Smooth muscle cell (in vitro differentiated cells): Measurements from ENCODE around the gene TMEM132D. TPM values are rescaled to one million over a fixed set of nuclear protein-coding genes. Genes with fewer than 3 reads are reported as not detected.

Experiments used
- DNase-seq: peaks from one replicate; lab custom pipeline; 2025; ENCODE audit not compliant: unreplicated experiment; lab: John Stamatoyannopoulos, UW
- H2AFZ ChIP-seq: fragments of 200-600 bp; sonication (generic); 2 replicates; pipeline ENCODE4 v1.6.0; 2016; ENCODE audit warnings: antibody characterized with exemption, low read depth, mild to moderate bottlenecking
- H3F3A ChIP-seq: fragments of 200-600 bp; sonication (generic); 2 replicates; pipeline ENCODE4 v1.6.0; 2017; ENCODE audit warnings: antibody characterized with exemption, low read depth
- H3K27ac ChIP-seq: fragments of 200-600 bp; sonication (generic); 2 replicates; pipeline ENCODE4 v1.5.1; 2016; ENCODE audit warnings: low read depth, mild to moderate bottlenecking
- H3K27me3 ChIP-seq: fragments of 200-600 bp; sonication (generic); 2 replicates; pipeline ENCODE4 v1.6.1; 2016; ENCODE audit warnings: low read depth, mild to moderate bottlenecking
- H3K36me3 ChIP-seq: fragments of 200-600 bp; sonication (generic); 2 replicates; pipeline ENCODE4 v1.5.1; 2016; ENCODE audit warnings: low read depth
- H3K4me1 ChIP-seq: fragments of 200-600 bp; sonication (generic); 2 replicates; pipeline ENCODE4 v1.5.1; 2016; ENCODE audit warnings: low read depth
- H3K4me2 ChIP-seq: fragments of 200-600 bp; sonication (generic); 2 replicates; pipeline ENCODE4 v1.6.0; 2016; ENCODE audit warnings: mild to moderate bottlenecking
- H3K4me3 ChIP-seq: fragments of 200-600 bp; sonication (generic); 2 replicates; pipeline ENCODE4 v1.5.1; 2016; ENCODE audit warnings: mild to moderate bottlenecking
- H3K79me2 ChIP-seq: fragments of 200-600 bp; sonication (generic); 2 replicates; pipeline ENCODE4 v1.6.0; 2016; ENCODE audit warnings: low read depth, mild to moderate bottlenecking
- H3K9ac ChIP-seq: fragments of 200-600 bp; sonication (generic); 2 replicates; pipeline ENCODE4 v1.6.0; 2016; ENCODE audit warnings: low read depth
- H3K9me3 ChIP-seq: fragments of 200-600 bp; sonication (generic); replicated peaks from 2 replicates; pipeline ENCODE4 v1.5.1; 2016; ENCODE audit warnings: low read depth
- H4K20me1 ChIP-seq: fragments of 200-600 bp; sonication (generic); 2 replicates; pipeline ENCODE4 v1.6.0; 2016; ENCODE audit warnings: low read depth
- WGBS: methylation state at CpG from one replicate; pipeline ENCODE4 v1.1.7; 2016; ENCODE audit warnings: low lambda C conversion rate; 5-methylcytosine and 5-hydroxymethylcytosine counted together
- polyA plus RNA-seq: library from polyadenylated mRNA; unstranded; fragments of >200 nt; fragmentation: Nextera tagmentation; extraction: Ambion mirVana; gene quantifications from 2 replicates; pipeline ENCODE4 v1.2.1, GENCODE V29; 2016
- total RNA-seq: library from RNA; depleted of rRNA; stranded (reverse); fragments of >200 nt; gene quantifications from 2 replicates; pipeline ENCODE4 v1.2.3, GENCODE V29; 2014
- TF ChIP-seq, protein P1 (sequence below): fragments of 200-600 bp; sonication (generic); IDR thresholded peaks from 2 replicates; pipeline ENCODE4 v1.5.1; 2017; ENCODE audit warnings: borderline replicate concordance, mild to moderate bottlenecking, antibody characterized with exemption; ENCODE audit not compliant: insufficient read depth, poor library complexity, severe bottlenecking

TMEM132D gene
- total and polyA plus RNA-seq, 2 experiments from 2014 or later = not detected

DNA sequence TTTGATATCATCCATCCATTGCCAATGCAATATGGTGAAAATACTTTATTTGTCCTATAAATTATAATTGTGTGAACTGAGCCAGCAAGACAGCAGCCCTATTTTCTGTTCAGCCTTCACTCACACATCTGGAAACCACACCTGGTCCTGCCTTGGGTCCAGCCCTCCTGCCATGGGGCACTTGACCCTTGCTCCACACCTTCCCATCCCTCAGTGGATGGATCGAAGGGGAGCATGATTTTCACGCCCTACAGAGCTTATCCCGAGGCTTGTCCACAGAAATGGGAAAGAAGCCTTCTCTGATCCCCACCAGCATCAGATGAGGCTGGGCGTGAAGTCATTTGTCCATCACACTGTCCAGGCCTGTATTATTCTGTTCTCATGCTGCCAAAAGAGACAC is 10.1 kb downstream of the TMEM132D start:
- no peak overlapping the region for H3K4me3 ChIP-seq
- H3K79me2 ChIP-seq = no peaks in the 10 kb centered on the region
- DNase-seq = no peak
- H3K27me3 ChIP-seq = peaks cover 11% of the 10 kb centered on the region
- H3K9me3 ChIP-seq = no peaks in the 10 kb centered on the region
- no peaks in the 10 kb centered on the region for H3K4me1 ChIP-seq
- no peak overlapping the region for H3K9ac ChIP-seq
- TF ChIP-seq, protein P1, sequence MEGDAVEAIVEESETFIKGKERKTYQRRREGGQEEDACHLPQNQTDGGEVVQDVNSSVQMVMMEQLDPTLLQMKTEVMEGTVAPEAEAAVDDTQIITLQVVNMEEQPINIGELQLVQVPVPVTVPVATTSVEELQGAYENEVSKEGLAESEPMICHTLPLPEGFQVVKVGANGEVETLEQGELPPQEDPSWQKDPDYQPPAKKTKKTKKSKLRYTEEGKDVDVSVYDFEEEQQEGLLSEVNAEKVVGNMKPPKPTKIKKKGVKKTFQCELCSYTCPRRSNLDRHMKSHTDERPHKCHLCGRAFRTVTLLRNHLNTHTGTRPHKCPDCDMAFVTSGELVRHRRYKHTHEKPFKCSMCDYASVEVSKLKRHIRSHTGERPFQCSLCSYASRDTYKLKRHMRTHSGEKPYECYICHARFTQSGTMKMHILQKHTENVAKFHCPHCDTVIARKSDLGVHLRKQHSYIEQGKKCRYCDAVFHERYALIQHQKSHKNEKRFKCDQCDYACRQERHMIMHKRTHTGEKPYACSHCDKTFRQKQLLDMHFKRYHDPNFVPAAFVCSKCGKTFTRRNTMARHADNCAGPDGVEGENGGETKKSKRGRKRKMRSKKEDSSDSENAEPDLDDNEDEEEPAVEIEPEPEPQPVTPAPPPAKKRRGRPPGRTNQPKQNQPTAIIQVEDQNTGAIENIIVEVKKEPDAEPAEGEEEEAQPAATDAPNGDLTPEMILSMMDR = no peak
- 99% methylated on average over 4 of the region's 4 CpGs for WGBS
- no peak overlapping the region for H3K4me2 ChIP-seq
- H4K20me1 ChIP-seq = no peaks in the 10 kb centered on the region
- H3F3A ChIP-seq = no peaks in the 10 kb centered on the region
- no peaks in the 10 kb centered on the region for H3K36me3 ChIP-seq
- H3K27ac ChIP-seq = no peak overlapping the region
- H2AFZ ChIP-seq = no peak overlapping the region

DNA sequence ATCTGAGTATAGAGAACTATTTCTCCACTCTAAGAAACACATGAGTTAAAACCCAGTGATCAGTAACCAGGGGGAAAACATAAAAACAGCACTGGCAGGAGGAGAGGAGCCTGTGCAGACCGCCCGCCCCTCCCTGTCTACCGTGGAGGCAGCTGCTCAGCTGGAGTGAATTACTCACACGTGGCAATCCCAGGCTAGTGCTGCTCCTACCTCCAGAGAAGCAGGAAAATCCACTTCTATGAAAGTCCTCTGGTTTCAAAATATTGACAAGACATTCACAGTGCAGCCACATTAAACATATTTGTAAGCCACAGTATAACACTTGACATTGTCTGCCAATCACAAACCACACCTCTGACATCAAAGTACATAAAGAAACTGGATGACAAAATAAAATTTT is 16.7 kb downstream of the TMEM132D start:
- Histone ChIP-seq H3K9ac (no peak overlapping the region), H4K20me1 (no peaks in the 10 kb centered on the region), H2AFZ (no peak overlapping the region), H3K4me3 (no peak overlapping the region), H3F3A (no peaks in the 10 kb centered on the region), H3K79me2 (no peaks in the 10 kb centered on the region), H3K4me1 (no peaks in the 10 kb centered on the region), H3K36me3 (no peaks in the 10 kb centered on the region), H3K4me2 (no peak overlapping the region), H3K27ac (no peak overlapping the region), H3K27me3 (no peaks in the 10 kb centered on the region), H3K9me3 (no peaks in the 10 kb centered on the region)
- DNase-seq = no peak
- 32% methylated on average over 4 of the region's 4 CpGs for WGBS
- TF ChIP-seq, protein P1 = no peak

DNA sequence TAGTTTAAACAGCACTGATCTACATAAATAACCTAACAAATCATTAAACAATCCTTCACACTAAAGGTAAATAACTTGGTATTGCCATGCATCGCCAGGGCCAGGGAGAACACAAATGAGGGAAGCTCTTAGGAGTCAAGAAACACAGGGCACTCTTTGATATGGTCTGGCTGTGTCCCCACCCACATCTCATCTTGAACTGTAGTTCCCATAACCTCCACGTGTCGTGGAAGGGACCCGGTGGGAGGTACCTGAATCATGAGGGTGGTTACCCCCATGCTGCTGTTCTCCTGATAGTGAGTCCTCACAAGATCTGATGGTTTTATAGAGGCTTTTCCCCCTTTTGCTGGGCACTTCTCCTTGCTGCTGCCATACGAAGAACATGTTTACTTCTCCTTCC is 17.3 kb downstream of the TMEM132D start:
- no peaks in the 10 kb centered on the region for H3K27me3 ChIP-seq
- H3K4me2 ChIP-seq = no peak overlapping the region
- no peak for DNase-seq
- H3K4me1 ChIP-seq = no peaks in the 10 kb centered on the region
- no peak overlapping the region for H3K4me3 ChIP-seq
- no peak overlapping the region for H3K9ac ChIP-seq
- TF ChIP-seq, protein P1 = no peak
- H3K36me3 ChIP-seq = no peaks in the 10 kb centered on the region
- WGBS = 77% methylated on average over 5 of the region's 5 CpGs
- no peak overlapping the region for H3K27ac ChIP-seq
- H3K79me2 ChIP-seq = no peaks in the 10 kb centered on the region
- no peaks in the 10 kb centered on the region for H4K20me1 ChIP-seq
- no peaks in the 10 kb centered on the region for H3K9me3 ChIP-seq
- no peak overlapping the region for H2AFZ ChIP-seq
- no peaks in the 10 kb centered on the region for H3F3A ChIP-seq

DNA sequence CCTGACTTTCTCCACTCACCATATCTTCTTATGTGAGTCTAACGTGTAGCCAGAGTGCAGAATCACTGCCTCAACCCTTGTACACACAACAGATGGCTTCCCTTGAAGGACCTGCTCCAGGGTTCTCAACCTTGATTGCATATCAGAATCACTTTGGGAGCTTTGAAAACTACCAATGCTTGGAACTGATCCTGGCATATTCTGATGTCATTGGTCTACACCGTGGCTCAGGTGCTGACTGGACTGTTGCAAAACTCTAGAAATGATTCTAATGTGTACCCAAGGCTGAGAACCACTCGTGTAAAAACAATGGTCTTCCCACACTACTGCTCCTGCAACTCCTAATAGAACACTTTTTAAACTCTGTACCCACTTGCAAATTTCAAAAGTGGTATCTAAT is 18.5 kb downstream of the TMEM132D start:
- Histone ChIP-seq H3K27me3 (no peaks in the 10 kb centered on the region), H3F3A (no peaks in the 10 kb centered on the region), H3K9me3 (no peaks in the 10 kb centered on the region), H3K4me1 (no peaks in the 10 kb centered on the region), H3K4me3 (no peak overlapping the region), H3K4me2 (no peak overlapping the region), H3K27ac (no peak overlapping the region), H2AFZ (no peak overlapping the region), H3K36me3 (no peaks in the 10 kb centered on the region), H3K79me2 (no peaks in the 10 kb centered on the region), H3K9ac (no peak overlapping the region), H4K20me1 (no peaks in the 10 kb centered on the region)
- TF ChIP-seq, protein P1 = no peak
- DNase-seq = no peak
- 29% methylated on average over 3 of the region's 3 CpGs for WGBS
